Measurements from ENCODE around the gene LTA4H. TPM values are rescaled to one million over a fixed set of nuclear protein-coding genes. Genes with fewer than 3 reads are reported as not detected.

Gene LTA4H
- total RNA-seq, 1 experiment from 2014 or later = 87.0 TPM

- peak; percentile 8 for DNase-seq (ENCODE audit: low spot score)
These were observed 635 bp downstream of the LTA4H start for GRCh38 chr12:96034621-96035282.

GRCh38 chr12:96033549-96034389 is 1.6 kb downstream of the LTA4H start:
- DNase-seq (ENCODE audit: low spot score) = no peak

GRCh38 chr12:96029826-96030225 is 5.6 kb downstream of the LTA4H start:
- DNase-seq (ENCODE audit: low spot score) = no peak

- DNase-seq (ENCODE audit: low spot score) = no peak
These were observed 6.8 kb downstream of the LTA4H start for GRCh38 chr12:96028538-96028937.

GRCh38 chr12:96026331-96026730 is 9.1 kb downstream of the LTA4H start:
- no peak for DNase-seq (ENCODE audit: low spot score)

GRCh38 chr12:96025518-96025917 is 9.9 kb downstream of the LTA4H start:
- DNase-seq (ENCODE audit: low spot score) = no peak

- no peak for DNase-seq (ENCODE audit: low spot score)
These were observed 14.9 kb downstream of the LTA4H start for GRCh38 chr12:96020314-96021003.

- peak; percentile 28 for DNase-seq (ENCODE audit: low spot score)
These were observed 19.7 kb downstream of the LTA4H start for GRCh38 chr12:96015672-96016071.

GRCh38 chr12:96014943-96015599 is 20.3 kb downstream of the LTA4H start:
- no peak for DNase-seq (ENCODE audit: low spot score)

GRCh38 chr12:96007729-96008128 is 27.7 kb downstream of the LTA4H start:
- DNase-seq (ENCODE audit: low spot score) = no peak

- DNase-seq (ENCODE audit: low spot score) = no peak
These were observed 28.7 kb downstream of the LTA4H start for GRCh38 chr12:96006727-96007126.

- DNase-seq (ENCODE audit: low spot score) = no peak
These were observed 34.5 kb downstream of the LTA4H start for GRCh38 chr12:96000858-96001257.

GRCh38 chr12:95999484-95999883 is 35.9 kb downstream of the LTA4H start:
- DNase-seq (ENCODE audit: low spot score) = no peak

- DNase-seq (ENCODE audit: low spot score) = peak; percentile 60
These were observed 36.6 kb downstream of the LTA4H start for GRCh38 chr12:95998611-95999286.

- no peak for DNase-seq (ENCODE audit: low spot score)
These were observed 37.4 kb downstream of the LTA4H start for GRCh38 chr12:95997911-95998510.

- DNase-seq (ENCODE audit: low spot score) = no peak
These were observed 38.1 kb downstream of the LTA4H start for GRCh38 chr12:95997276-95997675.

GRCh38 chr12:95996034-95996658 is 39.2 kb downstream of the LTA4H start, which contains the start of gene HAL:
Gene HAL, minus strand, starts transcription at chr12:95996344. Its CDS starts 434 bp downstream, at chr12:95995910.
- no peak for DNase-seq (ENCODE audit: low spot score)

- no peak for DNase-seq (ENCODE audit: low spot score)
These were observed 40.0 kb downstream of the LTA4H start for GRCh38 chr12:95995238-95996031.

GRCh38 chr12:95994476-95994875 is 40.9 kb downstream of the LTA4H start:
- DNase-seq (ENCODE audit: low spot score) = no peak

- DNase-seq (ENCODE audit: low spot score) = no peak
These were observed 41.5 kb downstream of the LTA4H start for GRCh38 chr12:95993907-95994306.

Data from A172 (cell line).